B cell (primary cell): ENCODE results near the gene CD14. TPM values are rescaled to one million over a fixed set of nuclear protein-coding genes. Genes with fewer than 3 reads are reported as not detected.

ENCODE experiments used
- ATAC-seq: fragments of 200-7000 bp; cut with Tn5 transposase; one replicate; pipeline ENCODE4 v1.10.0; 2021; ENCODE audit warnings: low read depth, mild to moderate bottlenecking, moderate number of reproducible peaks, moderate library complexity
- CTCF ChIA-PET: fragments of 350-600 bp; sonication (Branson Sonifier 250); formaldehyde crosslinking; loops from one replicate; lab custom pipeline; 2021; ENCODE audit warnings: antibody characterized with exemption, inconsistent platforms; lab: Charles Lee
- POLR2A ChIA-PET: fragments of 350-600 bp; sonication (Branson Sonifier 250); formaldehyde crosslinking; loops from one replicate; lab custom pipeline; 2021; ENCODE audit warnings: antibody characterized with exemption; lab: Charles Lee
- DNase-seq: peaks from one replicate; pipeline ENCODE4 v3.0.0; 2013
- H2AFZ ChIP-seq: 2 replicates; pipeline ENCODE4 v1.6.1; 2012; ENCODE audit warnings: mild to moderate bottlenecking, low read depth, low read length; ENCODE audit not compliant: insufficient read depth, poor library complexity, severe bottlenecking
- H3K27ac ChIP-seq, 2 donors: 1 replicate in 1 of 2; 2 replicates in 1 of 2; pipeline ENCODE4 v1.5.1; 2012 to 2013; ENCODE audit warnings: low read length in 2 of 2, mild to moderate bottlenecking in 2 of 2, moderate library complexity in 1 of 2
- H3K27me3 ChIP-seq, 4 experiments: fragments of 200-600 bp in 1 of 4; sonication (generic) in 1 of 4; replicated peaks in 1 of 4; 1 replicate in 2 of 4; 2 replicates in 2 of 4; pipeline versions ENCODE4 v1.6.1 to v1.7.0; 2013 to 2016; ENCODE audit warnings: low read length in 3 of 4, mild to moderate bottlenecking in 2 of 4, mixed read lengths in 1 of 4, moderate library complexity in 1 of 4; ENCODE audit not compliant: insufficient read depth in 4 of 4, control insufficient read depth in 3 of 4; ENCODE audit errors: control extremely low read depth in 1 of 4
- H3K36me3 ChIP-seq, 2 experiments: replicated peaks in 1 of 2; 1 replicate in 1 of 2; 2 replicates in 1 of 2; pipeline versions ENCODE4 v1.6.1 to v1.7.1; 2013; ENCODE audit warnings: low read length in 1 of 2; ENCODE audit not compliant: insufficient read depth in 2 of 2, control insufficient read depth in 1 of 2; ENCODE audit errors: control extremely low read depth in 1 of 2, extremely low read depth in 1 of 2
- H3K4me1 ChIP-seq, 2 donors: fragments of 200-600 bp in 1 of 2; sonication (generic) in 1 of 2; 1 replicate in 1 of 2; 2 replicates in 1 of 2; pipeline versions ENCODE4 v1.5.1 to v1.6.1; 2013 to 2017; ENCODE audit warnings: low read length in 2 of 2; ENCODE audit not compliant: control insufficient read depth in 2 of 2, insufficient read depth in 2 of 2
- H3K4me2 ChIP-seq: replicated peaks from 2 replicates; pipeline ENCODE3; 2012; ENCODE audit warnings: mild to moderate bottlenecking, low read depth, low read length; ENCODE audit not compliant: poor library complexity, severe bottlenecking
- H3K4me3 ChIP-seq, 5 experiments: fragments of 200-600 bp in 1 of 5; sonication (generic) in 1 of 5; 1 replicate in 3 of 5; 2 replicates in 2 of 5; pipeline versions ENCODE4 v1.5.1 to v1.7.0; 2011 to 2016; ENCODE audit warnings: low read length in 4 of 5, mild to moderate bottlenecking in 4 of 5, low read depth in 2 of 5, control low read depth in 1 of 5, moderate library complexity in 1 of 5; ENCODE audit not compliant: insufficient read depth in 1 of 5; ENCODE audit errors: control extremely low read depth in 1 of 5, extremely low read depth in 1 of 5
- H3K79me2 ChIP-seq: fragments of 200-600 bp; sonication (generic); one replicate; pipeline ENCODE4 v1.6.0; 2016; ENCODE audit warnings: low read length; ENCODE audit not compliant: control insufficient read depth, insufficient read depth
- H3K9ac ChIP-seq: fragments of 200-600 bp; sonication (generic); 2 replicates; pipeline ENCODE4 v1.6.1; 2017; ENCODE audit warnings: mild to moderate bottlenecking, low read length, moderate library complexity
- H3K9me3 ChIP-seq, 3 donors: one replicate each; pipeline versions ENCODE4 v1.6.1 to v1.7.1; 2013; ENCODE audit warnings: low read length in 2 of 3; ENCODE audit not compliant: control insufficient read depth in 2 of 3, insufficient read depth in 1 of 3; ENCODE audit errors: control extremely low read depth in 1 of 3
- H4K20me1 ChIP-seq: 2 replicates; pipeline ENCODE4 v1.6.0; 2012; ENCODE audit warnings: mild to moderate bottlenecking, low read length; ENCODE audit not compliant: insufficient read depth, control insufficient read depth, poor library complexity, severe bottlenecking
- H3K27ac Mint-ChIP-seq: one replicate; pipeline ENCODE4 v1.8.0; 2021; ENCODE audit warnings: mixed read lengths
- H3K27me3 Mint-ChIP-seq: one replicate; pipeline ENCODE4 v1.8.0; 2021; ENCODE audit warnings: mixed read lengths
- H3K4me1 Mint-ChIP-seq: one replicate; pipeline ENCODE4 v1.8.0; 2021; ENCODE audit warnings: mixed read lengths
- H3K4me3 Mint-ChIP-seq: one replicate; pipeline ENCODE4 v1.8.0; 2021; ENCODE audit warnings: mixed read lengths
- H3K9me3 Mint-ChIP-seq: one replicate; pipeline ENCODE4 v1.8.0; 2022; ENCODE audit warnings: mixed read lengths; ENCODE audit not compliant: insufficient read depth
- EZH2 ChIP-seq: IDR thresholded peaks from 2 replicates; pipeline ENCODE4 v1.6.1; 2012; ENCODE audit warnings: borderline replicate concordance, low read depth, mild to moderate bottlenecking, moderate library complexity, low read length; ENCODE audit not compliant: insufficient read depth, poor library complexity, severe bottlenecking
- WGBS: methylation state at CpG from one replicate; pipeline ENCODE4 v1.1.5; 2013; ENCODE audit warnings: missing lambda C conversion rate; ENCODE audit not compliant: insufficient coverage; 5-methylcytosine and 5-hydroxymethylcytosine counted together
- intact Hi-C: fragments of 100-400 bp; cut with micrococcal nuclease; formaldehyde crosslinking; loops from one replicate; pipeline ENCODE4 v1.10.0; 2022
- polyA plus RNA-seq: library from polyadenylated mRNA; depleted of rRNA; stranded (reverse); fragments of >200 nt; gene quantifications from 2 replicates; pipeline ENCODE4 v1.2.3, GENCODE V29; 2012
- total RNA-seq, 2 donors: library from RNA; stranded (reverse); fragments of 120-200 nt in 1 of 2; gene quantifications; 1 replicate in 1 of 2; 2 replicates in 1 of 2; pipeline versions ENCODE4 v1.2.3 to v1.2.4, GENCODE V29; 2013 to 2022
- TF ChIP-seq, protein P1 (sequence below): fragments of 200-600 bp; IDR thresholded peaks from one replicate; pipeline ENCODE4 v1.8.0; 2022; ENCODE audit warnings: antibody characterized with exemption, mild to moderate bottlenecking

CD14 gene
- total and polyA plus RNA-seq, 2 donors (not counting 1 experiment from before 2014, with no cell fraction given), result 1.8 to 11.4 TPM

GRCh38 chr5:140588311-140589070 lies 44.5 kb downstream of the CD14 start:
- Mint-ChIP-seq H3K4me1 (no peaks in the 10 kb centered on the region), H3K27me3 (peaks cover 4% of the 10 kb centered on the region), H3K4me3 (no peak overlapping the region), H3K9me3 (no peaks in the 10 kb centered on the region), H3K27ac (no peak overlapping the region)
- Histone ChIP-seq H3K36me3 (no peaks in the 10 kb centered on the region), H4K20me1 (no peaks in the 10 kb centered on the region), H3K9me3 (no peaks in the 10 kb centered on the region), H3K27me3 (peaks cover 0 to 2% (median 0%) of the 10 kb centered on the region in 4 experiments), H3K4me3 (no peak overlapping the region), H3K9ac (no peak overlapping the region), H3K27ac (no peak overlapping the region), H2AFZ (no peak overlapping the region), H3K79me2 (no peaks in the 10 kb centered on the region), H3K4me2 (no peak overlapping the region), H3K4me1 (no peaks in the 10 kb centered on the region)
- 100% methylated on average over 2 of the region's 5 CpGs for WGBS
- ATAC-seq, result no peak
- DNase-seq, result no peak
- POLR2A ChIA-PET, result no interaction called here
- intact Hi-C loops, result no loop called here
- CTCF ChIA-PET, result no interaction called here
- TF ChIP-seq, protein P1, sequence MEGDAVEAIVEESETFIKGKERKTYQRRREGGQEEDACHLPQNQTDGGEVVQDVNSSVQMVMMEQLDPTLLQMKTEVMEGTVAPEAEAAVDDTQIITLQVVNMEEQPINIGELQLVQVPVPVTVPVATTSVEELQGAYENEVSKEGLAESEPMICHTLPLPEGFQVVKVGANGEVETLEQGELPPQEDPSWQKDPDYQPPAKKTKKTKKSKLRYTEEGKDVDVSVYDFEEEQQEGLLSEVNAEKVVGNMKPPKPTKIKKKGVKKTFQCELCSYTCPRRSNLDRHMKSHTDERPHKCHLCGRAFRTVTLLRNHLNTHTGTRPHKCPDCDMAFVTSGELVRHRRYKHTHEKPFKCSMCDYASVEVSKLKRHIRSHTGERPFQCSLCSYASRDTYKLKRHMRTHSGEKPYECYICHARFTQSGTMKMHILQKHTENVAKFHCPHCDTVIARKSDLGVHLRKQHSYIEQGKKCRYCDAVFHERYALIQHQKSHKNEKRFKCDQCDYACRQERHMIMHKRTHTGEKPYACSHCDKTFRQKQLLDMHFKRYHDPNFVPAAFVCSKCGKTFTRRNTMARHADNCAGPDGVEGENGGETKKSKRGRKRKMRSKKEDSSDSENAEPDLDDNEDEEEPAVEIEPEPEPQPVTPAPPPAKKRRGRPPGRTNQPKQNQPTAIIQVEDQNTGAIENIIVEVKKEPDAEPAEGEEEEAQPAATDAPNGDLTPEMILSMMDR, result no peak
- TF ChIP-seq EZH2, result no peak

DNA sequence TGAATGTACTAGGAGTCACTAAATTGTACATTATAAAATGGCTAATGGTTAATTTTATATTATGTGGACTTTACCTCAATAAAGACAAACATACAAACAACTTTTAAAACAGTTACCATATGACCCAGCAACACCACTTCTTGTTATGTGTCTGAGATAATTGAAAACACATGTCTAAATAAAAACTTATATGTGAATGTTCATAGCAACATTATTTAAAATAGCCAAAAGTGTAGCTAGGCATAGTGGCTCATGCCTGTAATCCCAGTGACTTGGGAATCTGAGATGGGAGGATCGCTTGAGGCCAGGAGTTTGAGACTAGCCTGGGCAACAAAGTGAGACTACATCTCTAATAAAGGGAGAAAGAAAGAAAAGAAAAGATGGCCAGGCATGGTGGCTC lies 45.5 kb downstream of the CD14 start:
- Histone ChIP-seq H3K4me3 (no peak overlapping the region), H3K9me3 (no peaks in the 10 kb centered on the region), H3K27ac (no peak overlapping the region), H2AFZ (no peak overlapping the region), H3K4me1 (no peaks in the 10 kb centered on the region), H3K4me2 (no peak overlapping the region), H3K36me3 (no peaks in the 10 kb centered on the region), H4K20me1 (no peaks in the 10 kb centered on the region), H3K9ac (no peak overlapping the region), H3K27me3 (peaks cover 0 to 2% (median 0%) of the 10 kb centered on the region in 4 experiments), H3K79me2 (no peaks in the 10 kb centered on the region)
- ATAC-seq (no peak), DNase-seq (no peak)
- 100% methylated on average over 1 of the region's 1 CpG for WGBS
- intact Hi-C loops, result no loop called here
- POLR2A ChIA-PET, result no interaction called here
- Mint-ChIP-seq H3K27ac (no peak overlapping the region), H3K9me3 (no peaks in the 10 kb centered on the region), H3K4me3 (no peak overlapping the region), H3K4me1 (no peaks in the 10 kb centered on the region), H3K27me3 (peaks cover 4% of the 10 kb centered on the region)
- CTCF ChIA-PET, result interaction anchor here (0.7 kb wide), 1 partner anchor 215 kb away, joined by 3 read pairs; no protein-coding TSS in a partner anchor
- TF ChIP-seq EZH2, result no peak
- TF ChIP-seq, protein P1, result no peak
